Measurements from ENCODE around the gene SERP2. TPM values are rescaled to one million over a fixed set of nuclear protein-coding genes. Genes with fewer than 3 reads are reported as not detected.

Gene SERP2
- total RNA-seq, 4 donors from 2014 or later: 13.1 to 20.5 (median 15.7) TPM

DNA sequence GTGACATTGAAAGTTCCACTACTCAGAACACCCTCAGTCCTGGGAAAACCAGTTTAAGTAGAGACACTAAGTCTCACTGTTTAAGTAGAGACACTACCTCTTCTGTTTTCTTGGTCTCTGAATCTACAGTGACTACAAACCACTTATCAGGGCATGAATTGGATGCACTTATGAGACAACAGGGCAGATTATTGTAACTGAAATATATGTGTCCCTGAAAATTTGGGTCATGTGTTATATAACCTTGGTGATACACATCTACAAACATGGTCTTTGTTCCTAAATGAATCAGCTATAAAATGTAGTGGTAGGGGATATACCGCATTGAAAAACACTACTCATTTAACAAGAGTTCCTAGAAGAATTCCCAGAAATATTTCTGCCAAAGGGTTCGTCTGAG, 55.7 kb downstream of the SERP2 start:
- H3K27ac ChIP-seq: no peak overlapping the region
- DNase-seq (ENCODE audit: low spot score in 2 of 2): no peak
- no peak overlapping the region for H3K4me3 ChIP-seq
- no peaks in the 10 kb centered on the region for H3K27me3 ChIP-seq
- H3K4me1 ChIP-seq: peaks cover 0 to 29% (median 1%) of the 10 kb centered on the region in 4 donors
- TF ChIP-seq EP300 (IDR thresholded peaks at IDR 0.05): no peak
- TF ChIP-seq, protein P1, sequence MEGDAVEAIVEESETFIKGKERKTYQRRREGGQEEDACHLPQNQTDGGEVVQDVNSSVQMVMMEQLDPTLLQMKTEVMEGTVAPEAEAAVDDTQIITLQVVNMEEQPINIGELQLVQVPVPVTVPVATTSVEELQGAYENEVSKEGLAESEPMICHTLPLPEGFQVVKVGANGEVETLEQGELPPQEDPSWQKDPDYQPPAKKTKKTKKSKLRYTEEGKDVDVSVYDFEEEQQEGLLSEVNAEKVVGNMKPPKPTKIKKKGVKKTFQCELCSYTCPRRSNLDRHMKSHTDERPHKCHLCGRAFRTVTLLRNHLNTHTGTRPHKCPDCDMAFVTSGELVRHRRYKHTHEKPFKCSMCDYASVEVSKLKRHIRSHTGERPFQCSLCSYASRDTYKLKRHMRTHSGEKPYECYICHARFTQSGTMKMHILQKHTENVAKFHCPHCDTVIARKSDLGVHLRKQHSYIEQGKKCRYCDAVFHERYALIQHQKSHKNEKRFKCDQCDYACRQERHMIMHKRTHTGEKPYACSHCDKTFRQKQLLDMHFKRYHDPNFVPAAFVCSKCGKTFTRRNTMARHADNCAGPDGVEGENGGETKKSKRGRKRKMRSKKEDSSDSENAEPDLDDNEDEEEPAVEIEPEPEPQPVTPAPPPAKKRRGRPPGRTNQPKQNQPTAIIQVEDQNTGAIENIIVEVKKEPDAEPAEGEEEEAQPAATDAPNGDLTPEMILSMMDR (IDR thresholded peaks at IDR 0.05): no peak
- no peak for TF ChIP-seq POLR2A (IDR thresholded peaks at IDR 0.05)
- peaks cover 0 to 15% (median 0%) of the 10 kb centered on the region in 3 donors for H3K36me3 ChIP-seq
- no peaks in the 10 kb centered on the region for H3K9me3 ChIP-seq
- WGBS, 2 donors: 40 to 44% methylated on average over 2 of the region's 2 CpGs

DNA sequence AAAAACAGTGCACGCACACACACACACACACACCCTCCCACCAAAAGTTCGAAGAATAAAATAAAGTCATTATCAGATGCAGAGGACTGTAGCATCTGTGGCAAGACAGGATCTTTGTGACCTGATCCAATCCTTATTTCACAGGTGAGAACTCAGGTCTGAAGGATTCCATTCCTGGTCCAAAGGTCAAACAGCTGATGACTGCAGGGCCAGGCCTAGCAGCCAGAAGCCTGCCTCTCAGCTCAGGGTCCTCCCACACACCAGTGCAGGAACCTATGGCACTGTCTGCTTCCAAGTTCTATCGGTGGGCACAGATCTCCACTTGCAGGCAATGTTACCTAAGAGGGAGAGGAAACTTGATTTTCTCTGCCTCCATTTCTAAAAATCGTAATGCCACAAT, 57.5 kb downstream of the SERP2 start:
- Histone ChIP-seq H3K36me3 (peaks cover 0 to 20% (median 0%) of the 10 kb centered on the region in 3 donors), H3K27me3 (no peaks in the 10 kb centered on the region), H3K4me1 (peaks cover 0 to 35% (median 3%) of the 10 kb centered on the region in 4 donors), H3K27ac (peak overlapping the region in 1 of 4 donors; percentile 96), H3K4me3 (no peak overlapping the region), H3K9me3 (no peaks in the 10 kb centered on the region)
- WGBS, 2 donors: 66 to 77% methylated on average over 4 of the region's 4 CpGs
- no peak for DNase-seq (ENCODE audit: low spot score in 2 of 2)
- TF ChIP-seq POLR2A (IDR thresholded peaks at IDR 0.05) (no peak), EP300 (IDR thresholded peaks at IDR 0.05) (no peak)
- TF ChIP-seq, protein P1 (IDR thresholded peaks at IDR 0.05): no peak

DNA sequence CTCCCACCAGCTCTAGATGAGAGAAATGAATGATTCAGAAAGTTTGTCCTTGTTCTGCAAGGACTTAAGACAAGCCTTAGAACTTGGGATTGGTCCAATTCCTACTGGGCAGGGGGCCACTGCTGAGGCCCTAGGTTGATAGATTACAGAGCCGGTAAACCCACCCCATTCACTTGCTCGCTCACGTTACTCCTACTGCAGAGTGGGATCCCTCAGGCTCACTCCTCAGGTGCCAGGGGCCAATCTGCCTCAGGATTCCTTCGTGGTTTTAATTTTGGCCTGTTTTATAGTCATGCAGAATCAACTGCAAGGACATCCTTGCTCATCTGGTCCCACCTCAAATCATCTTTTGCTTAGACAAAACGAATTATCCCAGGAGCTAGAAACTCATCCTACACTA, 59.0 kb downstream of the SERP2 start:
- peak overlapping the region in 3 of 4 donors; percentile 3 to 88 (median 65) for H3K4me3 ChIP-seq
- H3K4me1 ChIP-seq: peaks cover 0 to 39% (median 3%) of the 10 kb centered on the region in 4 donors
- H3K27me3 ChIP-seq: no peaks in the 10 kb centered on the region
- H3K9me3 ChIP-seq: no peaks in the 10 kb centered on the region
- peaks cover 0 to 20% (median 0%) of the 10 kb centered on the region in 3 donors for H3K36me3 ChIP-seq
- H3K27ac ChIP-seq: peak overlapping the region in 3 of 4 donors; percentile 96 to 99 (median 99)
- TF ChIP-seq POLR2A (IDR thresholded peaks at IDR 0.05) (no peak), EP300 (IDR thresholded peaks at IDR 0.05) (no peak)
- TF ChIP-seq, protein P1 (IDR thresholded peaks at IDR 0.05): no peak
- DNase-seq (ENCODE audit: low spot score in 2 of 2): no peak
- WGBS, 2 donors: 64 to 75% methylated on average over 5 of the region's 5 CpGs

DNA sequence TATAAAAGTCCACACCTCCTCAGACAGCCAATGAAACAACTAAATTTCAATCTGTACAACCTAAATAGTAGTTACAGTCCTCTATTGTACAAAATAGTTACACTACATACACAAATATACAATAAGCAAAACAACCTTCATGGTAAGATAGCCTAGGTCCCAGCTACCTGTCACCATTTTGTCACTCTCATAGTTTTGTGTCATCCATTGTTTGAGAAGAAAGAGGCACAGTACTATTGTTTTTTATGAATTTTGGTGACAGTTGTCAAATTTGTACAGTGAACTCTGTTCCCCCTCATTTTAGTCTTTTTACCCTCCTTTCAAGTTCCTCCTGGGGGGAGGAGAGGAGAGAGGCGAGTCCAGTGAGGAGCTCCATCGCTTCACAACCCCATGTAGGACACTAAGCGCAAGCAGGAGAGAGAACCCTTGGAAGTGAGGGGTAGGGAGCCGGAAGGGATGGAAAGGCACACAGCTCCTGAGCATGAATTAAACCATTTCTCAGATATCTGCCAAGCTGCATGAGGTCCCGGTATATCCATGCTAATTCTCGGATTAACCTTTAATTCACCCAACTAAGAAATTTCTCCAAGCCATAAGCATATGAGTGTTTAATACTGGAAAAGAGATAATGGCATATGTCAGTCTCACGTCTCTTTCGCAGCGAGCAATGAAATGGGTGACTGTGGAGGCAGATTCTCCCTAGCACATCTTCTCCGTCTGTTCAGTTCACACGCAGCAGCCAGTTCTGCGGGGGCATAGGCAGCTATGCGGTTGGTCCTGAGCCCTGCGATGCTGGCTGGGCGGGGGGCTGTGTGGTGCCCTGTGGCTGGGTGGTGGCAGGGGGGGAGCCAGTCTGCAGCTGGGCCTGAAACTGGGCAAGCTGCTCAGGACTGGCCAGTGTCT, 60.5 kb downstream of the SERP2 start:
- Histone ChIP-seq H3K4me3 (peak overlapping the region; percentile 65 to 88 (median 76)), H3K27me3 (no peaks in the 10 kb centered on the region), H3K9me3 (no peaks in the 10 kb centered on the region), H3K36me3 (peaks cover 0 to 20% (median 0%) of the 10 kb centered on the region in 3 donors), H3K4me1 (peaks cover 0 to 45% (median 3%) of the 10 kb centered on the region in 4 donors), H3K27ac (peak overlapping the region; percentile 91 to 99 (median 98))
- no peak for DNase-seq (ENCODE audit: low spot score in 2 of 2)
- no peak for TF ChIP-seq POLR2A (IDR thresholded peaks at IDR 0.05)
- TF ChIP-seq, protein P1 (IDR thresholded peaks at IDR 0.05): no peak
- TF ChIP-seq EP300 (IDR thresholded peaks at IDR 0.05): no peak
- WGBS, 2 donors: 76 to 79% methylated on average over 15 of the region's 15 CpGs

DNA sequence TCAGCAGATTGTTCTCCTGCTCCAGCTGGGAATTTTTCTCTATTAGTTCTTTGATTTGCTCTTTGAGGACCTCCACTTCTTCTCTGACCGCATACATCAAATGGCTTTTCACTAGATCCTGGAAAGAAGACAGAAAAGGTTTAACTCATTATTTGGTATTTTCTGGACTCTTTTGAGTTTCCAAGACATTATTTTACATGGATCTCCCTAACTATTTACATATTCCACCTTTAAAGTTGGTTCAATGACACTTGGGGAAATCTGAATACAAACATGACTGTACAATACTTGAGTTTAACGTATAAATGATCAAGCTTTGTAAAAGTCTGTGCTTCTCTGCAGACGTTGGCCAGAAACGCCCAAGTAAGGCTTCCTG, 61.1 kb downstream of the SERP2 start:
- Histone ChIP-seq H3K4me1 (peaks cover 0 to 45% (median 3%) of the 10 kb centered on the region in 4 donors), H3K27me3 (no peaks in the 10 kb centered on the region), H3K36me3 (peaks cover 0 to 20% (median 0%) of the 10 kb centered on the region in 3 donors), H3K27ac (peak overlapping the region; percentile 91 to 99 (median 98)), H3K4me3 (peak overlapping the region; percentile 65 to 88 (median 76)), H3K9me3 (no peaks in the 10 kb centered on the region)
- TF ChIP-seq POLR2A (IDR thresholded peaks at IDR 0.05): no peak
- TF ChIP-seq EP300 (IDR thresholded peaks at IDR 0.05): no peak
- TF ChIP-seq, protein P1 (IDR thresholded peaks at IDR 0.05): no peak
- WGBS, 2 donors: 8 to 11% methylated on average over 4 of the region's 4 CpGs
- no peak for DNase-seq (ENCODE audit: low spot score in 2 of 2)
